Breast epithelium (tissue), 3 donors: ENCODE measurements around the gene YWHAH.

Experiments
- POLR2AphosphoS5 ChIP-seq, 3 donors: sonication (generic); formaldehyde crosslinking; IDR thresholded peaks; one replicate each; pipeline ENCODE4 v1.6.1; 2017; ENCODE audit warnings: antibody characterized with exemption in 3 of 3
- TF ChIP-seq, protein P1 (sequence below), 3 donors: fragments of 450-650 bp; IDR thresholded peaks; one replicate each; pipeline ENCODE4 v1.5.1; 2016 to 2017; ENCODE audit warnings: antibody characterized with exemption in 3 of 3, mild to moderate bottlenecking in 3 of 3, moderate library complexity in 3 of 3

DNA sequence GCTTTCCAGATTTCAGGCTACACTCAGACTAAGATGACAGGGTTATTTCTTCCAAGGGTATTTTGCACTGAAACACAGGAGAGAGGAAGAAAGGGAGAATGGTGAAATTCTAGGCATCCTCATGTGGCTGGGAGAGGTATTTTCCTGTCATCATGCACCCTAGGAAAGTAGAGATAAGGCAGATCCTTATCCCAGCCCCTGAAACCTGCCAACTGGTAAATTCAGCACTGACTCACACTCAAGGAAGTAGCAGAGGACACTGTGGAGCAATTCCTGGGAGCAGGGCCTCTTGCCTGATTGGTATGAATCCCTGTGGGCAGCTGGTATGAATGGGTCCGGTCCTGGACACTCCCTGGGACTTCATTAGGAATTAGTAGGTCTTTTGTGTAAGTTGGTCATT, 61.1 kb downstream of the YWHAH start:
- TF ChIP-seq, protein P1, sequence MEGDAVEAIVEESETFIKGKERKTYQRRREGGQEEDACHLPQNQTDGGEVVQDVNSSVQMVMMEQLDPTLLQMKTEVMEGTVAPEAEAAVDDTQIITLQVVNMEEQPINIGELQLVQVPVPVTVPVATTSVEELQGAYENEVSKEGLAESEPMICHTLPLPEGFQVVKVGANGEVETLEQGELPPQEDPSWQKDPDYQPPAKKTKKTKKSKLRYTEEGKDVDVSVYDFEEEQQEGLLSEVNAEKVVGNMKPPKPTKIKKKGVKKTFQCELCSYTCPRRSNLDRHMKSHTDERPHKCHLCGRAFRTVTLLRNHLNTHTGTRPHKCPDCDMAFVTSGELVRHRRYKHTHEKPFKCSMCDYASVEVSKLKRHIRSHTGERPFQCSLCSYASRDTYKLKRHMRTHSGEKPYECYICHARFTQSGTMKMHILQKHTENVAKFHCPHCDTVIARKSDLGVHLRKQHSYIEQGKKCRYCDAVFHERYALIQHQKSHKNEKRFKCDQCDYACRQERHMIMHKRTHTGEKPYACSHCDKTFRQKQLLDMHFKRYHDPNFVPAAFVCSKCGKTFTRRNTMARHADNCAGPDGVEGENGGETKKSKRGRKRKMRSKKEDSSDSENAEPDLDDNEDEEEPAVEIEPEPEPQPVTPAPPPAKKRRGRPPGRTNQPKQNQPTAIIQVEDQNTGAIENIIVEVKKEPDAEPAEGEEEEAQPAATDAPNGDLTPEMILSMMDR (IDR thresholded peaks at IDR 0.05) = no peak
- TF ChIP-seq POLR2AphosphoS5 (IDR thresholded peaks at IDR 0.05) = no peak
